Stimulated activated naive CD8-positive, alpha-beta T cell treated with anti-CD3 and anti-CD28 coated beads, Interleukin-15, Interleukin-2, amounts not matched to agents 100 U/mL and 50 U/mL, for 24 hours (primary cell): Measurements from ENCODE around the gene PTX3.

Experiments used
- ATAC-seq: fragments of 150-1000 bp; cut with Tn5 transposase; one replicate; pipeline ENCODE4 v1.10.0; 2021
- DNase-seq: peaks from one replicate; pipeline ENCODE4 v3.0.0; 2021

PTX3 gene

GRCh38 chr3:157436583-157437291, at the start of gene PTX3:
Gene PTX3, plus strand, starts transcription at chr3:157436850. Its CDS starts 84 bp downstream, at chr3:157436934.
- peak; percentile 49 for ATAC-seq
- DNase-seq = peak; percentile 15

GRCh38 chr3:157387708-157388435, 48.8 kb upstream of the PTX3 start:
- no peak for ATAC-seq
- no peak for DNase-seq

- DNase-seq = no peak
- ATAC-seq = no peak
Observed at GRCh38 chr3:157388976-157389375, 47.7 kb upstream of the PTX3 start.

- DNase-seq = no peak
- ATAC-seq = no peak
Observed at GRCh38 chr3:157390713-157391515, 45.7 kb upstream of the PTX3 start.

- DNase-seq = no peak
- ATAC-seq = no peak
Observed at GRCh38 chr3:157392104-157392503, 44.5 kb upstream of the PTX3 start.

GRCh38 chr3:157393113-157393512, 43.5 kb upstream of the PTX3 start:
- DNase-seq (no peak), ATAC-seq (no peak)

- DNase-seq = no peak
- no peak for ATAC-seq
Observed at GRCh38 chr3:157394411-157394810, 42.2 kb upstream of the PTX3 start.

GRCh38 chr3:157398598-157398997, 38.1 kb upstream of the PTX3 start:
- DNase-seq (no peak), ATAC-seq (no peak)

GRCh38 chr3:157404381-157404780, 32.3 kb upstream of the PTX3 start:
- no peak for ATAC-seq
- DNase-seq = no peak

- ATAC-seq (no peak), DNase-seq (no peak)
Observed at GRCh38 chr3:157405457-157405856, 31.2 kb upstream of the PTX3 start.

- ATAC-seq = no peak
- DNase-seq = no peak
Observed at GRCh38 chr3:157406394-157406793, 30.3 kb upstream of the PTX3 start.

GRCh38 chr3:157407769-157408168, 28.9 kb upstream of the PTX3 start:
- ATAC-seq (no peak), DNase-seq (no peak)

GRCh38 chr3:157408499-157409149, 28.0 kb upstream of the PTX3 start:
- no peak for DNase-seq
- ATAC-seq = no peak

GRCh38 chr3:157409516-157409915, 27.1 kb upstream of the PTX3 start:
- ATAC-seq (no peak), DNase-seq (no peak)

- DNase-seq (no peak), ATAC-seq (no peak)
Observed at GRCh38 chr3:157410945-157411344, 25.7 kb upstream of the PTX3 start.

GRCh38 chr3:157412323-157412855, 24.3 kb upstream of the PTX3 start:
- ATAC-seq = no peak
- DNase-seq = no peak

- DNase-seq (no peak), ATAC-seq (no peak)
Observed at GRCh38 chr3:157414861-157415260, 21.8 kb upstream of the PTX3 start.

GRCh38 chr3:157416347-157417087, 20.1 kb upstream of the PTX3 start:
- DNase-seq (no peak), ATAC-seq (no peak)

- no peak for DNase-seq
- no peak for ATAC-seq
Observed at GRCh38 chr3:157417247-157417646, 19.4 kb upstream of the PTX3 start.

- no peak for ATAC-seq
- DNase-seq = no peak
Observed at GRCh38 chr3:157418104-157418503, 18.5 kb upstream of the PTX3 start.

GRCh38 chr3:157420606-157421130, 16.0 kb upstream of the PTX3 start:
- no peak for ATAC-seq

More at GRCh38 chr3:157420606-157421130, 16.0 kb upstream of the PTX3 start:
- DNase-seq = no peak
